GM12892 (cell line): Measurements from ENCODE around the gene FRY.

ENCODE experiments used
- DNase-seq: peaks from one replicate; pipeline ENCODE4 v3.0.0; 2011; ENCODE audit not compliant: insufficient read length
- FAIRE-seq: peaks from 2 replicates; lab custom pipeline; 2011; peaks lifted over from hg19 to GRCh38; lab: Jason Lieb, UNC
- POLR2A ChIP-seq: IDR thresholded peaks from 2 replicates; pipeline ENCODE4 v1.6.1; 2011; ENCODE audit warnings: low read depth, low read length, control low read depth
- POLR2AphosphoS5 ChIP-seq: IDR thresholded peaks from 2 replicates; pipeline ENCODE4 v1.6.1; 2011; ENCODE audit warnings: low read depth, low read length, control low read depth
- TAF1 ChIP-seq: IDR thresholded peaks from 2 replicates; pipeline ENCODE4 v1.6.1; 2011; ENCODE audit warnings: low read depth, mild to moderate bottlenecking, control low read depth, low read length, borderline replicate concordance

Gene FRY

DNA sequence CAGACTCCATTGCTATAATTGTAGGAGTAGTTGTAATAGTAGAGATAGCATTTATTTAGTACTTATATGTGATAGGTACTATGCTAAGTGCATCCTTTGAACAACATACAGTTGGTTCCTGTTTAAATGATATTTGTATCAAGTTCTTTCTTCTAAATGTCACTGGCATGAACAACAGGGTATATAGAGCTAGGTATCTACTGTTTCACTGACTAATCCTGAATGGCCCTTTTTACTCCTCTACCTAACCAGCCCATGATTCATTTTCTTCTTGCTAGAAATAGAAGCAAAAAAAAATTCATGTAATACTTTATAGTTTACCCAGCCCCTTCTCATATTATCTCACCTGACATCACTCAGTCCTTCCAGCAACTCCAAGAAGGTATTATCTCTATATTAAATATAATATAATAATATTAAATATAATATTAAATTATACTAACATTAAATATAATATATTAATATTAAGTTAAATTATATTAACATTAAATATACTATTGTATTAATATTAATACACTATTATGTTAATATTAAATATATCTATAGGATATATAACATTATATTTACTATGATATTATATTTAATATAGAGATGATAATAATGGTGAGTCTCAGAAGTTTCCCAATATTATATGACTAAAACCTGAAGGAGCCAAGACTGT is 74.2 kb downstream of the FRY start:
- TF ChIP-seq TAF1: no peak
- FAIRE-seq: no peak
- no peak for DNase-seq

GRCh38 chr13:32107474-32107873 is 75.9 kb downstream of the FRY start:
- TF ChIP-seq TAF1: no peak
- TF ChIP-seq POLR2A: no peak
- no peak for TF ChIP-seq POLR2AphosphoS5
- FAIRE-seq: no peak
- DNase-seq: no peak

DNA sequence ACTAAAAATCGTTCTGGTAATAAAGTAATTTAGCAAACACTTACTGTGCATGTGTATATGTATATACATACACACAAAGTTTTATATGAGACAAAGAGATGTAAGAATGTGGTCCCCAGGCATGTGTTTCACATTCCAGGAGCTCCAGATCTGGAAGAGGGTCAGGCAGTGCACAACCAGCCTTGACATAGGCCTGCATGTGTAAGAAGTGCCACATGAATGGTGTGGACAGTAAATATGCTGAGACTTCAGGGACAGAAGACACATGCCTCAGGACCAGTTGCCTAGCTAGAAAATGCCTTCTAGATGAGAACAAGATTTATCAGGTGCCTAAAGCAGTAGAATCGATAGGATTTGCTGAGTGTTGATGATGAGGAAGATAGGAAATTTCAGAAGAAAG is 76.4 kb downstream of the FRY start:
- FAIRE-seq (no peak), DNase-seq (no peak)
- no peak for TF ChIP-seq POLR2AphosphoS5
- no peak for TF ChIP-seq POLR2A
- TF ChIP-seq TAF1: no peak

GRCh38 chr13:32113532-32113931 is 82.0 kb downstream of the FRY start:
- DNase-seq (no peak), FAIRE-seq (no peak)
- TF ChIP-seq POLR2A (no peak), TAF1 (no peak), POLR2AphosphoS5 (no peak)

- no peak for TF ChIP-seq TAF1
- TF ChIP-seq POLR2AphosphoS5: no peak
- TF ChIP-seq POLR2A: no peak
- DNase-seq: no peak
- FAIRE-seq: no peak
These were observed 82.8 kb downstream of the FRY start for GRCh38 chr13:32114284-32114950.

GRCh38 chr13:32115066-32115465 is 83.5 kb downstream of the FRY start:
- FAIRE-seq: no peak
- no peak for DNase-seq
- TF ChIP-seq POLR2AphosphoS5 (no peak), TAF1 (no peak), POLR2A (no peak)

DNA sequence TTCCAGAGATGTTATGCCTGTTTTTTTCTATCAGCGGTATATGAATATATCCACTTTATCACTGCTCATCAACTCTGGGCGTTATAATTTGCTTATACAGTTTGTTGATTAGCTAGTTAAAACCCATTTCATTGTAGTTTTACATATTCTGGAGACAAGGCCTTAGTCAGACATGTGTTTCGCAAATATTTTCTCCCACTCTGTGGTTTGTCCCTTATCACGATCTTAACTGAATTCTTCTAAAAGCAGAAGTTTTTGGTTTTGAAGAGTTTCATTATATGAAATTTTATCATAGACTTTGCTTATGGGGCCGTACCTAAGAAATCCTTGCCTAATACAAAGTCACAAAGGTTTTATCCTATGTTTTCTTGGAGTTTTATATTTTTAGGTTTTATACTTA is 84.6 kb downstream of the FRY start:
- TF ChIP-seq TAF1: no peak
- no peak for TF ChIP-seq POLR2A
- TF ChIP-seq POLR2AphosphoS5: no peak
- no peak for DNase-seq
- FAIRE-seq: no peak

DNA sequence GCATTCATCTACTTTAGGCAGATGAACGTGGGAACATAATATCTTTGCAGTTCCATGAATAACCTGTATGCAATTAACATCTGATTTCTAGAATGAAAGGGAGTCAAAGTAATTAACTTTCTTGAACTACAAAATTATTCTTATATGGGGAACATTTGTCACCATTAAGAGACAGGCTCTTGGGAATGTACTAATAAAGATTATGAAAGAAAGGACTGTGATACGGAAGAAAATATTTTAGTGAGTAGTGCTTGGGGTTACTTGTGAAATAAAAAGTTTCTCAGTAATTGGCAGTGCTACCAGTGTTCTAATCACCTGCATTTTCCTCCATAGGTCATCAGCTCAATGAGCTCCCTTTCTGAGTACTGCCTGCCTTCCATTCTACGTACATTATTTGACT is 85.4 kb downstream of the FRY start:
- no peak for DNase-seq
- FAIRE-seq: no peak
- TF ChIP-seq POLR2AphosphoS5 (no peak), POLR2A (no peak), TAF1 (no peak)

GRCh38 chr13:32117701-32118100 is 86.1 kb downstream of the FRY start:
- DNase-seq (no peak), FAIRE-seq (no peak)
- no peak for TF ChIP-seq POLR2AphosphoS5
- TF ChIP-seq TAF1: no peak
- TF ChIP-seq POLR2A: no peak

DNA sequence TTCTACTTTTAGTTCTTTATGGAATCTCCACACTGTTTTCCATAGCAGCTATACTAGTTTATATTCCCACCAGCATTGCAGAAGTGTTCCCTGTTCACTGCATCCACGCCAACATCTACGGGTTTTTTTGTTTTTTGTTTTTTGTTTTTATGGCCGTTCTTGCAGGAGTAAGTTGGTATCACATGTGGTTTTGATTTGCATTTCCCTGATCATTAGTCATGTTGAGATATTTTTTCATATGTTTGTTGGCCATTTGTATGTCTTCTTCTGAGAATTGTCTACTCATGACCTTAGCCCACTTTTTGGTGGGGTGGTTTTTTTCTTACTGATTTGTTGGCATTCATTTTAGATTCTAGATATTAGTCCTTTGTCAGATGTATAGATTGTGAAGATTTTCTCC is 89.7 kb downstream of the FRY start:
- TF ChIP-seq POLR2AphosphoS5 (no peak), POLR2A (no peak), TAF1 (no peak)
- FAIRE-seq (no peak), DNase-seq (no peak)

GRCh38 chr13:32124743-32125142 is 93.2 kb downstream of the FRY start:
- no peak for FAIRE-seq
- no peak for DNase-seq
- TF ChIP-seq POLR2A: no peak
- TF ChIP-seq POLR2AphosphoS5: no peak
- no peak for TF ChIP-seq TAF1

DNA sequence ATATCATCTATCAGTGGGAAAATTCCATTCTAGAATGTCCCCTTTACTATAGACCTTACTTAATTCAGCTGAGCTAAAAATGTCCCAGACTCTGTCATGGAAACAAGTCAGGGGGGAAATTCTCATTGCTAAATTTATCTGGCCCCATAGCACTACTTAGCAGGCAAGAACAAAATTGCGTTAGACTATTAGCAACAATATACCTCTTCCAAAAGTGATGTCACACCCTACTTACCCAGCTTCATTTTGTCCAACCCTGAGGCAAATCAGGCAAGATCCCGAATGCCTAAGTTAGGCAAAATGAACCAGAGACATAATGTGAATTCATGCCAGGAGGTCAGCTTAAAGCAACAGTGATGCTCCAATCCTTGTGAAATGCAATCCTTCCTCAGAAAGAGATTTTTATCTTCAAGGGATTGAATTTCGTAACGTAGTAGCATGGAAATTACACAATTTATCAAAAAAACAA is 93.7 kb downstream of the FRY start:
- DNase-seq: no peak
- no peak for FAIRE-seq
- TF ChIP-seq POLR2AphosphoS5 (no peak), POLR2A (no peak), TAF1 (no peak)
